Activated CD4-positive, alpha-beta memory T cell treated with anti-CD3 and anti-CD28 coated beads for 36 hours (primary cell): ENCODE data around the gene RAB20. TPM values are rescaled to one million over a fixed set of nuclear protein-coding genes. Genes with fewer than 3 reads are reported as not detected.

ENCODE experiments used
- CTCF ChIA-PET: fragments of 350-600 bp; sonication (Branson Sonifier 250); formaldehyde crosslinking; loops from one replicate; lab custom pipeline; 2021; ENCODE audit warnings: antibody characterized with exemption, inconsistent platforms; lab: Charles Lee
- POLR2A ChIA-PET: fragments of 350-600 bp; sonication (Branson Sonifier 250); formaldehyde crosslinking; loops from one replicate; lab custom pipeline; 2021; ENCODE audit warnings: antibody characterized with exemption; lab: Charles Lee
- DNase-seq: peaks from one replicate; pipeline ENCODE4 v3.0.0-alpha.2; 2020
- H3K27ac Mint-ChIP-seq: one replicate; pipeline ENCODE4 v1.8.0; 2021; ENCODE audit warnings: mixed read lengths
- H3K27me3 Mint-ChIP-seq: one replicate; pipeline ENCODE4 v1.8.0; 2021; ENCODE audit warnings: mixed read lengths
- H3K36me3 Mint-ChIP-seq: one replicate; pipeline ENCODE4 v1.8.0; 2021; ENCODE audit warnings: mixed read lengths
- H3K4me1 Mint-ChIP-seq: one replicate; pipeline ENCODE4 v1.8.0; 2021; ENCODE audit warnings: low read depth, mixed read lengths
- H3K4me3 Mint-ChIP-seq: one replicate; pipeline ENCODE4 v1.8.0; 2021; ENCODE audit warnings: mild to moderate bottlenecking, mixed read lengths
- H3K9me3 Mint-ChIP-seq: one replicate; pipeline ENCODE4 v1.8.0; 2021; ENCODE audit warnings: mixed read lengths
- intact Hi-C: fragments of 100-400 bp; cut with micrococcal nuclease; formaldehyde crosslinking; loops from one replicate; pipeline ENCODE4 v1.15.1; 2023
- total RNA-seq, 2 experiments: library from RNA; stranded (reverse); gene quantifications; one replicate each; pipeline ENCODE4 v1.2.3, GENCODE V29; 2021

Gene RAB20
- total RNA-seq, 2 experiments from 2014 or later, result 1.4 to 2.1 TPM

DNA sequence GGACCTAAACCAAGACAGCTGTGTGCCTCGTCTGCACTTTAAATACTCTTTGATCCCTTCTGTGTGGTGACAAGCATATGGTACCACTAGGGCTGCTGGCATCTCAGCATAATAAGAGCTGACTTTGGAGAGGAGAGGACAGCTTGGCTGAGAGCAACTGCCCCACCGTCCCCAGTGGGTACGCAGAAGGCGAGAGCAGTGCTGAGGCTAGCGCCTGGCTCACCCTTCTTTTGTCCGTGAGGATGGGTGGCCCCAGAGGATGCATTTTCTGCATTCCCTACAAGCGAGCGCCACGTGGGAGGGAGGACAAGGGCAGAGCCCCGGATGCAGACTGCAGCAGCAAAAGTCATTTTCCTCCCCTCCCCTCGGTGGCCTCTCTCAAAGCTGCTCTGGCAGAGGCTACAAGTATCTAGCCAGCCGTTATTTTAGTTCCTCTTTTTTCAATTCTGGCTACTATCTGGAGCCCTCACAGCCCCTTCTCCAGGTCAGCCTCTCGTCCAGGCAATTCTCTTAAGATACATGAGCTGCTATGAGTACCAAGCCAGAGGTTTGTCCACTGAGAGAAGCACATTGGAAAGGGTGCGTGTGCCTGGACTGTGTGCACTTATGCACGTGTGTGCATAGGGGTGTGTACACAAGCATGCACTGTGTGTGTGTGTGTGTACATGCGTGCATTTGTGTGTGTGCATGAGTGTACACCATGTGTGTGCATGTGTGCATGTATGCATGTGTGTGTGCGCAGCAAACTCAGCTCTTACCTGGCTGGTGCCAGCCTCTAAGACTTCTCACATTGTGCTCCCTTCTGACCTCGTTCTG is 51.3 kb downstream of the RAB20 start:
- no peaks in the 10 kb centered on the region for H3K36me3 Mint-ChIP-seq
- intact Hi-C loops, result no loop called here
- H3K27me3 Mint-ChIP-seq, result peaks cover 5% of the 10 kb centered on the region
- no peak for DNase-seq
- ChIA-PET CTCF (no interaction called here), POLR2A (no interaction called here)
- no peak overlapping the region for H3K27ac Mint-ChIP-seq
- H3K9me3 Mint-ChIP-seq, result no peaks in the 10 kb centered on the region
- H3K4me3 Mint-ChIP-seq, result no peak overlapping the region
- H3K4me1 Mint-ChIP-seq, result peaks cover 8% of the 10 kb centered on the region

- intact Hi-C loops, result no loop called here
- ChIA-PET POLR2A (no interaction called here), CTCF (no interaction called here)
- Mint-ChIP-seq H3K36me3 (no peaks in the 10 kb centered on the region), H3K4me3 (no peak overlapping the region), H3K9me3 (no peaks in the 10 kb centered on the region), H3K27me3 (peaks cover 5% of the 10 kb centered on the region), H3K4me1 (peaks cover 2% of the 10 kb centered on the region), H3K27ac (no peak overlapping the region)
- no peak for DNase-seq
Observed at GRCh38 chr13:110509478-110509926, 52.0 kb downstream of the RAB20 start.

DNA sequence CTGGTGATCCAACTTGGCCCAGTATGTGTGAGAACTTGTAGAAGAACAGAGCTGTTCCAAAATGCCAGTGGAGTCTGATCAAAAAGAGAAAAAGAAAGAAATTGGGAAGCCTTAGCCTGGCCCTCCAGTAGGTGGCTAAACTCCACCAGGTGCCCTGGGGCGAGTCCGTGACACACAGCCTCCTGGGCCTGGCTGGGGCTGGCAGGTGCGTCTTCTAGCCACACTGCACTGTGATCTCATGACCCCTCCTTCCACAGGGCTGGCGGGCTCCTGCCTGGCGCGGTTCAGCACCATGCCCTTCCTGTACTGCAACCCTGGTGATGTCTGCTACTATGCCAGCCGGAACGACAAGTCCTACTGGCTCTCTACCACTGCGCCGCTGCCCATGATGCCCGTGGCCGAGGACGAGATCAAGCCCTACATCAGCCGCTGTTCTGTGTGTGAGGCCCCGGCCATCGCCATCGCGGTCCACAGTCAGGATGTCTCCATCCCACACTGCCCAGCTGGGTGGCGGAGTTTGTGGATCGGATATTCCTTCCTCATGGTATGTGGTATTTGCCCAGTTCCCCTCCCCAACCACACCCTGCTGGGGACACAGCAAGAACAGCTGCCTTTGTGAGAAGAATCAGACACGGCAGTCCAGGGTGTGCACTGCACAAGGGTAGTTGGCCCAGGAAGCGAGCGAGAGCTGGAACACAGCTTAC is 53.7 kb downstream of the RAB20 start:
- intact Hi-C loops, result no loop called here
- H3K4me3 Mint-ChIP-seq, result no peak overlapping the region
- DNase-seq, result no peak
- POLR2A ChIA-PET, result no interaction called here
- no peaks in the 10 kb centered on the region for H3K9me3 Mint-ChIP-seq
- CTCF ChIA-PET, result no interaction called here
- no peaks in the 10 kb centered on the region for H3K36me3 Mint-ChIP-seq
- no peak overlapping the region for H3K27ac Mint-ChIP-seq
- H3K27me3 Mint-ChIP-seq, result peaks cover 5% of the 10 kb centered on the region
- H3K4me1 Mint-ChIP-seq, result no peaks in the 10 kb centered on the region

GRCh38 chr13:110506859-110507566 is 54.5 kb downstream of the RAB20 start:
- Mint-ChIP-seq H3K36me3 (no peaks in the 10 kb centered on the region), H3K9me3 (no peaks in the 10 kb centered on the region), H3K4me1 (no peaks in the 10 kb centered on the region), H3K4me3 (no peak overlapping the region), H3K27ac (no peak overlapping the region), H3K27me3 (peaks cover 6% of the 10 kb centered on the region)
- no peak for DNase-seq
- intact Hi-C loops, result no loop called here
- POLR2A ChIA-PET, result no interaction called here
- CTCF ChIA-PET, result no interaction called here

GRCh38 chr13:110506396-110506795 is 55.1 kb downstream of the RAB20 start:
- Mint-ChIP-seq H3K4me3 (no peak overlapping the region), H3K27ac (no peak overlapping the region), H3K4me1 (no peaks in the 10 kb centered on the region), H3K27me3 (peaks cover 12% of the 10 kb centered on the region), H3K36me3 (no peaks in the 10 kb centered on the region), H3K9me3 (no peaks in the 10 kb centered on the region)
- DNase-seq, result no peak
- POLR2A ChIA-PET, result no interaction called here
- CTCF ChIA-PET, result no interaction called here
- intact Hi-C loops, result no loop called here

- peaks cover 3% of the 10 kb centered on the region for H3K9me3 Mint-ChIP-seq
- H3K27ac Mint-ChIP-seq, result no peak overlapping the region
- POLR2A ChIA-PET, result no interaction called here
Observed at GRCh38 chr13:110505594-110505993, 55.9 kb downstream of the RAB20 start.

GRCh38 chr13:110503979-110504499 is 57.5 kb downstream of the RAB20 start:
- CTCF ChIA-PET, result interaction anchor here (0.6 kb wide), 1 partner anchor 284 kb away, joined by 3 read pairs; no protein-coding TSS in a partner anchor
- Mint-ChIP-seq H3K9me3 (peaks cover 3% of the 10 kb centered on the region), H3K4me3 (no peak overlapping the region), H3K36me3 (no peaks in the 10 kb centered on the region), H3K27me3 (peaks cover 9% of the 10 kb centered on the region), H3K4me1 (no peaks in the 10 kb centered on the region), H3K27ac (no peak overlapping the region)
- intact Hi-C loops, result no loop called here
- POLR2A ChIA-PET, result no interaction called here
- no peak for DNase-seq

More at GRCh38 chr13:110505594-110505993, 55.9 kb downstream of the RAB20 start:
- H3K4me3 Mint-ChIP-seq, result no peak overlapping the region
- H3K36me3 Mint-ChIP-seq, result no peaks in the 10 kb centered on the region
- no peak for DNase-seq
- CTCF ChIA-PET, result no interaction called here
- H3K4me1 Mint-ChIP-seq, result no peaks in the 10 kb centered on the region
- intact Hi-C loops, result no loop called here
- peaks cover 12% of the 10 kb centered on the region for H3K27me3 Mint-ChIP-seq

DNA sequence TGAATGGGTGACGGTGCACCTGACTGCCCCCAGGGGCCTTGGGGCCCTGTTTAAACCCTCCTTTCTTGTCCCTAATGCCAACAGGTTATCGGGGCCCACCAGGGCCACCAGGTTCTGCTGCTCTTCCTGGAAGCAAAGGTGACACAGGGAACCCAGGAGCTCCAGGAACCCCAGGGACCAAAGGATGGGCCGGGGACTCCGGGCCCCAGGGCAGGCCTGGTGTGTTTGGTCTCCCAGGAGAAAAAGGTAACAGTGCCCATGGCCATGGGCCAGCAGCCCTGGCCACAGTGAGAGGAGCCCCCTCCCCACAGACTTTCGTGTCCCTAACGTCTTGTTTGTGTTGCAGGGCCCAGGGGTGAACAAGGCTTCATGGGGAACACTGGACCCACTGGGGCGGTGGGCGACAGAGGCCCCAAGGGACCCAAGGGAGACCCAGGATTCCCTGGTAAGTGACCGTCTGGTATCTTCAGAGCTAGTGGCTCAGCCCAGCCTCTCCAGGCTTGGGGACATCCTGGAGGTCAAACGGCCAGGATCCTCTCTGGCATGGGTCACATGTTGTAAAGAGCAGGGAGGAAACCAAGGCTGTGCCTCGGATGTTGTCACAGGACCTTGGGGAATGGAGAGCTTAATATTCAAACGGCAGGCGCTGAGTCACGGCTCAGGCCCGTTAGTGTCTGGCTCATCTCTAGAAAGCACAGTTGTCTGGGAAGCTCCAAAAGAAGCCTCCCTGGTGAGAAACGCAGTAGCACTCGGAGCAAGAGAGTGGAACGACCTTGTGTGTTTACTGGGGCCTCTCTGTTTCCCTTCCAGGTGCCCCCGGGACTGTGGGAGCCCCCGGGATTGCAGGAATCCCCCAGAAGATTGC is 58.3 kb downstream of the RAB20 start:
- Mint-ChIP-seq H3K27ac (no peak overlapping the region), H3K27me3 (peaks cover 9% of the 10 kb centered on the region), H3K9me3 (peaks cover 3% of the 10 kb centered on the region), H3K36me3 (no peaks in the 10 kb centered on the region), H3K4me1 (no peaks in the 10 kb centered on the region), H3K4me3 (no peak overlapping the region)
- intact Hi-C loops, result no loop called here
- no peak for DNase-seq
- CTCF ChIA-PET, result interaction anchor here (0.6 kb wide), 1 partner anchor 285 kb away, joined by 3 read pairs; no protein-coding TSS in a partner anchor
- POLR2A ChIA-PET, result no interaction called here

GRCh38 chr13:110501188-110501587 is 60.3 kb downstream of the RAB20 start:
- CTCF ChIA-PET, result no interaction called here
- H3K4me1 Mint-ChIP-seq, result no peaks in the 10 kb centered on the region

GRCh38 chr13:110500341-110500740 is 61.2 kb downstream of the RAB20 start:
- Mint-ChIP-seq H3K4me1 (no peaks in the 10 kb centered on the region), H3K27me3 (peaks cover 7% of the 10 kb centered on the region), H3K27ac (no peak overlapping the region), H3K4me3 (no peak overlapping the region), H3K9me3 (peaks cover 3% of the 10 kb centered on the region), H3K36me3 (no peaks in the 10 kb centered on the region)
- CTCF ChIA-PET, result interaction anchor here (0.6 to 1.0 kb wide), 2 partner anchors 88 to 97 kb away, joined by 3 read pairs; no protein-coding TSS in a partner anchor
- DNase-seq, result no peak
- intact Hi-C loops, result no loop called here
- POLR2A ChIA-PET, result no interaction called here

More at GRCh38 chr13:110501188-110501587, 60.3 kb downstream of the RAB20 start:
- H3K4me3 Mint-ChIP-seq, result no peak overlapping the region
- DNase-seq, result no peak
- POLR2A ChIA-PET, result no interaction called here
- H3K27ac Mint-ChIP-seq, result no peak overlapping the region
- no peaks in the 10 kb centered on the region for H3K36me3 Mint-ChIP-seq
- H3K27me3 Mint-ChIP-seq, result peaks cover 7% of the 10 kb centered on the region
- intact Hi-C loops, result no loop called here
- peaks cover 3% of the 10 kb centered on the region for H3K9me3 Mint-ChIP-seq

DNA sequence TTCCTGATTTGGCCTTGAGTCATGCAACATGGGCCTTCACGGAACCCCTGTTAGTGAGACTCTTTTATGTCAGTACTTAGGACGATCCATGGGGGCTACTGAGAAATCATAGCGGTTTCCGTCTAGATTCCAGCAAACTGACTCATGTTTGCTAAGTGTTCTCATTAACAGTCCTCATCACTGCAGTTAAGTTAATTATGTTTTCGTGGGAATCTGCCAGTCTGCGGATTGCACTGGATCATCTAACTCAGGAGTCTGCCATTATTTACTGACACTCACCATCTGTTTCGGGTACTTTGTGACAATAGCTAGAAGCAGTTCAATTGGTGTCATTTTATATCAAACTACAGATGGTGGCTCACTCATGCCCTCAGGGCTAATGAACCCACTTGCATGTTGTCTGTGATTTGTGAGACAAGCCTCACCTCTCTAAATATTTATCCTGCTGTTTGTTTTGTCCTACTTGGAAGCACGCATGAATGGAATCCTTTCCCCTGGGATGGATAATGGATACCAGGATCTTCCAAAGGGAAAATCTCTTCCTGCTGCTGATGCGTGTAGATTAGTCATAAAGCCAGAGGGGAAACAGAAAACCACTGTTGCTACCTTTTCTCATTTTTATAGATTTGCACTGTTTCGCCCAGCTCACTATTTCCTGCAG is 61.8 kb downstream of the RAB20 start:
- Mint-ChIP-seq H3K36me3 (no peaks in the 10 kb centered on the region), H3K4me3 (no peak overlapping the region), H3K4me1 (no peaks in the 10 kb centered on the region), H3K9me3 (peaks cover 3% of the 10 kb centered on the region), H3K27ac (no peak overlapping the region), H3K27me3 (peaks cover 7% of the 10 kb centered on the region)
- ChIA-PET POLR2A (interaction anchor here (0.6 kb wide), 1 partner anchor 16 kb away, joined by 3 read pairs; no protein-coding TSS in a partner anchor), CTCF (interaction anchor here (1.0 kb wide), 1 partner anchor 97 kb away, joined by 3 read pairs; no protein-coding TSS in a partner anchor)
- DNase-seq, result no peak
- intact Hi-C loops, result no loop called here
